GM19193 (cell line): ENCODE data around the gene MED13L.

ENCODE experiments used
- POLR2A ChIP-seq: IDR thresholded peaks from 4 replicates; pipeline ENCODE4 v1.6.1; 2011; ENCODE audit not compliant: insufficient read depth, insufficient read length; ENCODE audit errors: extremely low read depth

The MED13L gene

DNA sequence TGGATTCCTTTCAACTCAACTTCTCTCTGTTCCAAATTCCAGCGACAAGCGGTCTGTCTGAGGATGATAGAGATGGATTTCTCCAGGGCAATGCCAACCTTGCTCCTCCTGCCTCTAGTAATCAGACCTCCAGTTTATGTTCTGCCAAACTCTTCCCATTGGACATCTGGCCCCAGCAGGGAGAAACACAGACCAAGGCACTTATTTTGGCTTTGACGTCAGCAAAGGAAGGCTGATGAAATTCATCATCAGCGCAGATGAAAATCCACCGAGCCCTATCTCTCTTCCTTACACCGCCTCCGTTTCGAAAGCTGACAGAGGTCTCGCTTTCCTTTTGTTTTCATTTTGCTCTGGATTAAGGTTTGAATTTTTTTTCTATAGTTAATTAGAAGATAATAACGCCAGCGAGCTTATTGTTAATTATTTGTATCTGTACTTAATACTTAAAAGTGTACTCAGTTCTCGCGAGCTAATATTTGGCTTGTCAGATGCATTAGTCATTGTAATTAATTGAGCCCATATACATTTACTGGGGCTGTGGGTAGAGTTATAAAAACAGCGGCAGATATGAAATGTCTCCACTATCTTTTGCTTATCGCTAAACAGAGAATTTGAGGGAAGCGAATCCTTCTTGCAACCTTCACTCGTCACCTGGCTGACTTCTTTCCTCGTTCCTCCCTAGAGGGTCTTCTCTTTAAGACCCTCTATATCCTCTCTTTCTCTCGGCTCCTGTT lies 35.9 kb upstream of the MED13L start:
- no peak for TF ChIP-seq POLR2A

DNA sequence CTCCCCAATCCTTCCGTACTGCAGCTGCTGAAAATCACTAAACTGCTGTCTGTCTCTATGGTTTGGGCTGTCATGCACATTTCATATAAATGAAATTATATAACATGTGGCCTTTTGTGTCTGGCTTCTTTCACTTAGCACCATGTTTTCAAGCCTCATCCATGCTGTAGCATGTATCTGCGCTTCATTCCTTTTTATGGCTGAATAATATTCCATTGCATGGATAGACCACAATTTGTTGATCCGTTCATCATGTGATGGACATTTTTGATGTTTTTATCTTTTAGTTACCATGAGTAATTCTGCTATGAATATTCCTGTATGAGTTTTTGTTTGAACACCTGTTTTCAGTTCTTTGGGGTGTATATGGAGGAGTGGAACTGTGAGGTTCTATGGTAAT lies 32.6 kb upstream of the MED13L start:
- TF ChIP-seq POLR2A: no peak

DNA sequence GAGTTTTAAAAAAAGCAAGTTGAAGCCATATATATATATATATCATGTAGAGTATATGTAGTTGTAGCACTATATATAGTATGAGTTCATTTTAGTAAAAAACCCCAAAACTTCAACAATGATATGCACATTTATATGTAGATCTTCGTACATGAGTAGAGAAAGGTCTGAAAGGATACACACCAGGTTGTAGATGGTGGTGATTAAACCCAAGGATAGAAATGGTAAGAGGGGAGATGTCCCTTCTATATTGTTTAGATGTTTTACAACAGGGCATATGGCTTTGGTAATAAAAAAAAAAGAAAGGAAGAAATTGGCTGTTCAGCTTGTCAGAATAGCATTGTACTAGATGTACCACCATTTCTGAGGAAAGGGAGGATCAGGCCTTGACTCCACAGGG lies 31.9 kb upstream of the MED13L start:
- no peak for TF ChIP-seq POLR2A

DNA sequence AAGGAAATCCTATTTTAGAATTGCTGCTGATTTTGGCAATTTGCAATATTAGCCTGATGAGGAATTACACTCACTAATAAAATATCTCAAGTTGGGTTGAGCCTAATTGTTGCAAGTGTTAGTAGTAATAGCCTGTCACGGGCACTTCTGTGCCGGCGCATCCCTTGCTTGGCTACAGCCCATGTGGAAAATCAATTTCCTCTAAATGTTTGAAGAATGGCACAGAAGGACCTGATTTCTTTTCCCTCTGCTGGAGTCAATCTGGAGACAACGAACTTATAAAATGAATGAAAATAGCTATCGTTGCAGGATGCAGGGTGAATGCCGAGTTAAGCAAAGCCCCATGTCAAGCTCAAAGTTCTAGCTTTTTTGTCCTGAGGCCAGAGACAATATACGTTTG lies 31.2 kb upstream of the MED13L start:
- TF ChIP-seq POLR2A: no peak

DNA sequence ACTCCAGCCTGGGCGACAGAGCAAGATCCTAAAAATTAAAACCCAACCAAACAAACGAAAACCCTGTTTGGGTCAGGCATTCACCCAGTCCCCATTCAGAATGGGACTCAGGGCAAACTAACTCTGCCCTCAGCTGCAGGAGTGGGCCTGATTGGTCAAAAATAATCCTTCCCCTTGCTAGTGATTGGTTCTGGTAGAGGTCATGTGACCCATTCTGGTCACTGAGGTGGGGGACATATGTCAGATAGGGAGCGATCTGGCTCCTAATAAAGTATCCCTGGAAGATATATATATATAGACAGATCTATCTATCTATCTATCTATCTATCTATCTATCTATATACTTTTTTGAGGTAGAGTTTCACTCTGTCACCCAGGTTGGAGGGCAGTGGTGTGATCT lies 29.5 kb upstream of the MED13L start:
- TF ChIP-seq POLR2A: no peak

DNA sequence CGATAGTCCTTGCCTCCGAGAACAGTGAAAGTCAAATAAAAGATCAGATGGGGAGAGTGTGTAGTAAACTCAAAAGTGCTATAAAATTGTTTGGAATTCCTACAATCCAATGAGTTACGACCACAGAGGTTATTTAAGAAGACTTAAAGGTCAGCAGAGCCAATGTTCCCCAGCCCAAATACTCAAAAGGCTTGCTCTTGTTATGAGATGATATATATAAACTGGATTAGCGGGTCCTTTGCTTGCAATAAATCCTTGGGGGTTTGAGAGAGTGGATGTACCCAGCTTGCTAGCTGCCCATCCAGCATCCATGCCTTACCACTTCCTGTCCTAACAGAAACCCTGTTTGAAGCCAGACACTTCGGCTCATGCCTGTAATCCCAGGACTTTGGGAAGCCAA lies 29.0 kb upstream of the MED13L start:
- no peak for TF ChIP-seq POLR2A

DNA sequence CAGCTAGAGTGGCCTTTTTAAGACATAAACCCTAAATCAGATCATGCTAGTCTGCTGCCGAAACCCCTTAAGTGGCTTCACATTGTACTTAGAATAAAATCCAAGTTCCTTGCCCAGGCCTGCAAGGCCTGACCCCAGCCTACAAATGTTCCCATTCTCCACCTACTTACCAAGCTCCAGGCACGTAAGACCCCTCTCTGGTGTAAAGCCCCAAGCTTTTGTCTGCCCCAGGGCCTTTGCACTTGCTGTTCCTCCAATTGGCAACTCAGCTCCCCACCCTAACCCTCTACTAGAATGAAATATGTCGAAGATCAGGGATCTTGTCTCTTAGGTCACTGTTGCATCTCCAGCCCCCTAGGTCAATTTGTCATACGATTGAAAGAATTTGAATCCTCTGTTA lies 27.1 kb upstream of the MED13L start:
- no peak for TF ChIP-seq POLR2A

DNA sequence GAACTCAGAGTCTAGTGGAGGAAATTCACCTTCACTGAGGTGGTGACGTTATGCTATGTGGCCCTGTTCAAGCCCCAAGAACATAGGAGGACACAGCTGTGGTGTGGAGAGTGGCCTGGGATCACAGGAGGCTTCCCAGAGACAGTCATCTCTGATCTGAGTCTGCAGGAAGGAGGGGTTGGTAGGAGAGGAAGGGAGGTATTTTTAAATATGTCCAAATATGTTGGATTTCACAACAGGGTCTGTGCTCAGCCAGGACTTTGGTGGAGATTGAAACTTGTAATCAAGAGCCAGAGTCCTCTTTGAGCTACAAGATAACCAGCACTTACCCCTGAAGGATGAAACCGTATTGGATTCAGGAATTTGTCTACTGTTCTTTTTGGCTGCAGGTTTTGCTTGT lies 26.4 kb upstream of the MED13L start:
- no peak for TF ChIP-seq POLR2A

DNA sequence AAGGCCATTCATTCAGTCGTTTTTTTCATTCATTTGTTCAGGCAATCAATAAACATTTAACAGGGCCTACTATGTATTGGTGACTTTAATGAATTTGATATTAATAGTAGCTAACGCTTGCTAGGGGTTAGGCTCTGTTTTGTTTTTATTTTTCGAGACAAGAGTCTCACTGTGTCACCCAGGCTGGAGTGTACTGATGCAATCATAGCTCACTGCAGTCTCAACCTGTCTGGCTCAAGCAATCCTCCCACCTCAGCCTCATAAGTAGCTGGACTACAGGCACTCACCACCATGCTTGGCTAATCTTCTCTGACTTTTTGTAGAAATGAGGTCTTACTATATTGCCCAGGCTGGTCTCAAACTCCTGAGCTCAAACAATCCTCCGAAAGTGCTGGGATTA lies 25.6 kb upstream of the MED13L start:
- TF ChIP-seq POLR2A: no peak

DNA sequence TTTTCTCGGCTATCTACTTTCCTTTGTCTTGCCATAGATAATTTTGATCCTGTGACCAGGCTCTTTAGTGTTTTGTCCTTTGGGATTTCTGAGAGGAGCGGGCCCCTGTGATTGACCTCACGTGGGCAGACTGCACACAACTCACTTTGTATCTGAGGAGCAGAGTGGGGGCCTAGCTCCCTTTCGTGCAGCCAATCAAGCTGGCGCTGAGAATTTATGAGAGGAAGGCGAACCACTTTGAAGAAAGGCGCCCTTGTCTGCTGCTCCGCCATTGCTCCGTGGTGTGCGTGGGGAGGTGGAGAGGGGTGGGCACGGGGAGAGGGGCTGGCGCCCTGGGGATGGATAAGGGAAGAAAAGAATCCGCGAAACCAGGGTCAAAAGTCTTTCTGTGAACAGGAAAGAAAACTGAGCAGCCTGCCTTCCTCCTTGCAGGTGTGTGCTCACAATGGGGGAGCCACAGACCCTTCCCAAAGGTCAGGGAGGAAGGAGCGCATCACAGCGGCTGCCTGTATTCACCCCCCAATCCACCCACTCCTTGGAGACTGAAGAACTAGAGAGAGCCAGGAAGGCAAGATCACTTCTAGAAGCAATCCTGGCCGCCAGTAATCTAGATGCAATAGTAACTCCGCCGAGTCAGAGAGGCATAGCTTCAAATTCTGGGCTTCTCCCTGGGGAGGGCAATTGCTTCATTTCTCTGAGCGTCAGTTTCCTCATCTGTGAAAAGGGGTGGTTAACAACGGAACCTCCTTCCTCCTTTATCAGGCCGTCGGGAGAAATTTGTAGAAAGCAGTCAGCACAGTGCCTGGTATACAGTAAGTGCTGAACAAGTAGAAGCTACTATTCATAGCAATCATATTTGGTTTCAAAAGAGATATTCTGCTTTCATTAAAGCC lies 24.9 kb upstream of the MED13L start:
- no peak for TF ChIP-seq POLR2A

DNA sequence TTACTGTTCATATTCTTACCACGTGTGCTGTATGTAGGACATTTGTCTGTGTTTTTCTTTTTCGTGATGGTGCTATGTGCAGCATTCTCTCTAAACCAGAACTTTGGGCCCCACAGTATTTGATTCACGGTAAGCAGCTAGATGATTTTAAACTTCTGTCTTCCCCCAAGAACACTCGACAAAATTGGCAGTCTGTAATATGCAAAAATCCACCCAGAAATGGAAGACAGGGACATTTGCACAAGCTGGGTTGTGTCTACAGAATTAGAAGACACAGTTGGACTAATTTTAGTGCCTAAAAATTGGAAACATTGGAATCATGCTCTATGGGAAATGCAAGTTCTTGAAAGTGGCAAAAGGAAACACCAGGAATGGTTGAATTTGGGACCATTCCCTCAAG lies 24.1 kb upstream of the MED13L start:
- no peak for TF ChIP-seq POLR2A

DNA sequence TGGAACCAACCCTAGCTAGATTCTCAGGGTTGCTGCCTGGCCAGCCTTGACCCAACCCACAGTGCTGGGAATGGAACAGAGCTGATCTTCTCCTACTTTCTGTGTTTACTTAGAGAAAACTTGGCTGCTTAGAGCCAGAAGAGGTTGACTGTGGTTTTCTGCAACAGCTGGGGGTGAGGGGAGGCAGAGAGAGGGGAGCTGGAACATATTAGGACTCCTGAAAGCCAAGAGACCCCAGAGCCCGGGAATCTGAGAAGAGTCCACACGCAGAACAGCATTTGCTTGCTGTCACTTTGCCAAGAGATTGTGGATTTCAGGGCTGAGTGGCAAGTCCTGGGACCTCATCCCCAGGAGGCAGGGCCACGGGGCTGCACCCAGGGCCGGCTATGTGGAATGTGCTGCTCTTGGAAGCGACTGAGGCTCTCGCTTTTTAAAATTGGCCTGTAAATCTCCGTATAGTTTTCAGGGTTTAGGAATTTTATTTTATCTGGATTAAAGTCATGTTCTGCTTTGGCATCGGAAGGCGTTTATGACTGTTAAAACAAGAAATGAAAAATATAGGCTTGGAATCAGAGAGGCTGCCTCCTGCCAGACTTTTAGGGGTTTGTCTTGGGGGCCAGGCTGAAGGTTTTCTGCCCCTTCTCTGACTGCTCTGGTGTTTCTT lies 22.3 kb upstream of the MED13L start:
- no peak for TF ChIP-seq POLR2A

DNA sequence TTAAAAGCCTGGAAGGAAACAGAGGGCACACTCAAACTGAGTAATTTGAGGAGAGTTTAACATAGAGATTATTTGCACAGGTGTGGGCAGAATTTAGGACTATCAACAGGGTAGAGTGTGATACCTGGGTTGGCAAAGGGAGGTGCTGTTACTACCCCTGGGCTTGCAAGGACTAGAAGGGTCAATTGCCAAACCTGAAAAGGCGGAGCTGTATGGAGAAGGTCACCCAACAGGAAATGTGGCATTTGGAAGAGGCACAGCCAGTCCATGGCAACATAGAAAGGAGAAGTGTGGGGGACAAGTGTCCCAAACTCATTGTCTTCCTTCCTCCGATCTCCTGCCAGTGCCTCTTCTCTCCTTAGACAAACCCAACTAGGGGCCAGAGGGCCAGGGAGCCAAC lies 21.6 kb upstream of the MED13L start:
- TF ChIP-seq POLR2A: no peak

DNA sequence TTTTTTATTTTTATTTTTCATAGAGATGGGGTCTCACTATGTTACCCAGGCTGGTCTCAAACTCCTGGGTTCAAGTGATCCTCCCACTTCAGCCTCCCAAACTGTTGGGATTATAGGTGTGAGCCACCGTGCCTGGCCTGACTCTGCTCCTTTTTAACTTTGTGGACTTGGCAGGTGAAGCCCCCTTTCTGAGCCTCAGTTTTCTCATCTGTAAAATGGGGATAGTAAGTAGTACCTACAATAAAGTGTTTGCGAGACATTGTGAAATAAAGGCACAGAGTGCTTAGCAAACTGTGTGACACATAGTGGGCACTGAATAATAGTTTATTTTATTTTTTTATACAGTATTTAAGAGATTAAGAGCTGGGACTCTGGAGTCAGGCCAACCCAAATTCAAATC lies 21.1 kb upstream of the MED13L start:
- no peak for TF ChIP-seq POLR2A

DNA sequence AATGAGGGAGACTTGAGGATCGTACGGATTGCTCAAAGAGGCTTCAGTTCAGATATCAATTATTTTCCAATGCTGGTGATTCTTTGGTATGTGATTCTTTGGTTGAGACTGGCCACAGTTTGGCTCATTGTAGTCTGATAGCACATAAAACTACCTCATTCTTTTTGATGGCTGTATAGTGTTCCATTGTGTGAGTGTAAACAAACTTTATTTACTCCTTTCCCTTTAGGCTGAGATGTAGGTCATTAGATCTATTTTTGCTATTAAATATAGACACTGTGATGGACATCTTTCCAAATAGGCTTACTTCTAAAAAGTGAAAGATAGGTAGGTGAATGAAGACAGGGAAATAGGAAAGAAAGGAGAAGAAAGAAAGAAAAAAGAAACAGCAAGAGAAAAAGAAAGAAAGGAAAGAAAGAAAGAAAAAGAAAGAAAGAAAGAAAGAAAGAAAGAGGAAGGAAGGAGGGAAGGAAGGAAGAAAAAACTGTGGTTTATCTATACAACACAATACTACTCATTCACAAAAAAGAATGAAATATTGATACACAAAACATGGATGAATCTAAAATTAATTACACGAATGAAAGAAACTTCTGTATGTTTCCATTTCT lies 19.8 kb upstream of the MED13L start:
- no peak for TF ChIP-seq POLR2A

DNA sequence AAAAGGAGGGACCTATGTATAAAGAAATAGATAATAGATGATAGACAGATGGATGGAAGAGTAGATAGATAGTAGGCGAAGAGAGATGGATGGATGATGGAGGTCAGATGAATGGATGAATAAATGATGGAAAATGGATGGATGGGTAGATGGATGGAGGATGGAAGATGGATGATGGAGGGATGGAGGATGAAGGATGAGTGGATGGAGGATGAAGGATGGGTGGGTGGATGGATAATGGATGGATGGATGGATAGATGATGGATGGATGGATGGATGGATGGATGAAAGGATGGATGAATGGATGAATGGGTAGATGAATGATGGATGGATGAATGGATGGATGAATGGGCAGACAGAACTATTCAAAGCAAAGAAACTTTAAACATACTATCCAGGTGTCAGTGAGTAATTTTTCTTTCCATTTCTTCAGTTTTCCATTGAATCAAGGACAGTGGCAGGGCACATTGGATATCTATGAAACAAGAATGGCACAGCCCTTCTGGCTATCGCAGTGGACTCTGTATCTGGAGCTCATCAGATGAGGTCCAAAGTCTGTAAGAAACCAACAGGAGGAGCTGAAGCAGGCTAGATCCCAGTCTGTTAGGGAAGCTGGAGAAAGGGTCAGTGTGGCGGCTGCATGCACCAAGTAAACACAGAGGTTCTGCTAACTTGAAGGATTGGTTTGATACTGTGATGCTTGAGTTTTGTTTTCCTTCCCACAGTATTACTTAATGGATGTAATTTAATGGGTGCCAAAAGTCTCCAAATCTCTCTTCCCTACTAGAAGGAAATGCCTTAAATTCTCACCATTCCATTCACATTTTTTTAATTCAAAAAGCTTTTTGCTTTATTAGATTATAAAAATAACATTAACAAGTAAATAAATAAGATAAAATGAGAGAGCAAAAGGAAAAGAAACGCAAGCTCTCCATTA lies 18.1 kb upstream of the MED13L start:
- TF ChIP-seq POLR2A: no peak
